Naive thymus-derived CD4-positive, alpha-beta T cell (primary cell): ENCODE data around the gene TSPAN18. TPM values are rescaled to one million over a fixed set of nuclear protein-coding genes. Genes with fewer than 3 reads are reported as not detected.

ENCODE experiments used
- ATAC-seq: fragments of 150-1000 bp; cut with Tn5 transposase; 2 replicates; pipeline ENCODE4 v1.10.0; 2021; ENCODE audit warnings: mild to moderate bottlenecking, moderate library complexity
- CTCF ChIA-PET: fragments of 350-600 bp; sonication (Branson Sonifier 250); formaldehyde crosslinking; loops from one replicate; lab custom pipeline; 2021; ENCODE audit warnings: antibody characterized with exemption; lab: Charles Lee
- POLR2A ChIA-PET: fragments of 350-600 bp; sonication (Branson Sonifier 250); formaldehyde crosslinking; loops from one replicate; lab custom pipeline; 2021; ENCODE audit warnings: antibody characterized with exemption, inconsistent platforms; lab: Charles Lee
- DNase-seq, 9 donors: peaks; one replicate each; pipeline versions ENCODE4 v3.0.0 to v3.0.0-alpha.2; 2020 to 2022; ENCODE audit warnings: mixed read lengths in 1 of 9
- H3K27ac ChIP-seq: one replicate; pipeline ENCODE4 v1.7.0; 2013; ENCODE audit warnings: mild to moderate bottlenecking, low read depth, low read length, moderate library complexity
- H3K27me3 ChIP-seq, 2 donors: one replicate each; pipeline ENCODE4 v1.7.0; 2013; ENCODE audit warnings: low read length in 2 of 2, mild to moderate bottlenecking in 2 of 2, moderate library complexity in 2 of 2; ENCODE audit not compliant: control insufficient read depth in 2 of 2, insufficient read depth in 2 of 2
- H3K36me3 ChIP-seq, 3 experiments: 1 replicate in 2 of 3; 2 replicates in 1 of 3; pipeline ENCODE4 v1.7.0; 2013; ENCODE audit warnings: low read length in 3 of 3, mild to moderate bottlenecking in 3 of 3, moderate library complexity in 1 of 3; ENCODE audit not compliant: insufficient read depth in 3 of 3, control insufficient read depth in 2 of 3
- H3K4me1 ChIP-seq, 2 donors: one replicate each; pipeline ENCODE4 v1.7.0; 2013; ENCODE audit warnings: low read length in 2 of 2, mild to moderate bottlenecking in 2 of 2, moderate library complexity in 1 of 2; ENCODE audit not compliant: control insufficient read depth in 2 of 2, insufficient read depth in 2 of 2
- H3K4me3 ChIP-seq: 2 replicates; pipeline ENCODE4 v1.7.0; 2013; ENCODE audit warnings: mild to moderate bottlenecking, low read length
- H3K9me3 ChIP-seq, 3 experiments: 1 replicate in 2 of 3; 2 replicates in 1 of 3; pipeline ENCODE4 v1.7.0; 2013; ENCODE audit warnings: low read length in 3 of 3; ENCODE audit not compliant: control insufficient read depth in 2 of 3
- H3K27ac Mint-ChIP-seq, 9 donors: one replicate each; pipeline ENCODE4 v1.8.0; 2020 to 2022; ENCODE audit warnings: mixed read lengths in 9 of 9, mild to moderate bottlenecking in 8 of 9, moderate library complexity in 5 of 9, inconsistent platforms in 2 of 9
- H3K27me3 Mint-ChIP-seq, 5 donors: one replicate each; pipeline ENCODE4 v1.8.0; 2021 to 2022; ENCODE audit warnings: mixed read lengths in 5 of 5, mild to moderate bottlenecking in 1 of 5
- H3K36me3 Mint-ChIP-seq, 5 donors: one replicate each; pipeline ENCODE4 v1.8.0; 2020 to 2022; ENCODE audit warnings: mixed read lengths in 5 of 5, mild to moderate bottlenecking in 3 of 5, inconsistent platforms in 1 of 5
- H3K4me1 Mint-ChIP-seq, 7 donors: one replicate each; pipeline ENCODE4 v1.8.0; 2020 to 2022; ENCODE audit warnings: mixed read lengths in 7 of 7, mild to moderate bottlenecking in 3 of 7, inconsistent platforms in 1 of 7
- H3K4me3 Mint-ChIP-seq, 10 donors: one replicate each; pipeline ENCODE4 v1.8.0; 2020 to 2022; ENCODE audit warnings: mild to moderate bottlenecking in 10 of 10, mixed read lengths in 10 of 10, moderate library complexity in 6 of 10, inconsistent platforms in 2 of 10
- H3K9me3 Mint-ChIP-seq, 11 donors: one replicate each; pipeline ENCODE4 v1.8.0; 2020 to 2022; ENCODE audit warnings: mixed read lengths in 11 of 11, mild to moderate bottlenecking in 4 of 11, inconsistent platforms in 1 of 11, moderate library complexity in 1 of 11
- intact Hi-C, 2 donors: fragments of 100-400 bp; cut with micrococcal nuclease; formaldehyde crosslinking; loops; one replicate each; pipeline ENCODE4 v1.15.1; 2023
- polyA plus RNA-seq, 2 donors: library from polyadenylated mRNA; unstranded; fragments of 300-500 nt; fragmentation: Illumina TruSeq; gene quantifications; one replicate each; pipeline ENCODE4 v1.2.3, GENCODE V29; 2021
- total RNA-seq, 6 experiments: library from RNA in 5 of 6; stranded (reverse) in 5 of 6; gene quantifications; 1 replicate in 5 of 6; 2 replicates in 1 of 6; pipeline ENCODE4 v1.2.3 and lab custom pipeline; 2021 to 2026

TSPAN18 gene
- total and polyA plus RNA-seq, 7 experiments from 2014 or later: 8.8 to 57.0 (median 21.7) TPM

DNA sequence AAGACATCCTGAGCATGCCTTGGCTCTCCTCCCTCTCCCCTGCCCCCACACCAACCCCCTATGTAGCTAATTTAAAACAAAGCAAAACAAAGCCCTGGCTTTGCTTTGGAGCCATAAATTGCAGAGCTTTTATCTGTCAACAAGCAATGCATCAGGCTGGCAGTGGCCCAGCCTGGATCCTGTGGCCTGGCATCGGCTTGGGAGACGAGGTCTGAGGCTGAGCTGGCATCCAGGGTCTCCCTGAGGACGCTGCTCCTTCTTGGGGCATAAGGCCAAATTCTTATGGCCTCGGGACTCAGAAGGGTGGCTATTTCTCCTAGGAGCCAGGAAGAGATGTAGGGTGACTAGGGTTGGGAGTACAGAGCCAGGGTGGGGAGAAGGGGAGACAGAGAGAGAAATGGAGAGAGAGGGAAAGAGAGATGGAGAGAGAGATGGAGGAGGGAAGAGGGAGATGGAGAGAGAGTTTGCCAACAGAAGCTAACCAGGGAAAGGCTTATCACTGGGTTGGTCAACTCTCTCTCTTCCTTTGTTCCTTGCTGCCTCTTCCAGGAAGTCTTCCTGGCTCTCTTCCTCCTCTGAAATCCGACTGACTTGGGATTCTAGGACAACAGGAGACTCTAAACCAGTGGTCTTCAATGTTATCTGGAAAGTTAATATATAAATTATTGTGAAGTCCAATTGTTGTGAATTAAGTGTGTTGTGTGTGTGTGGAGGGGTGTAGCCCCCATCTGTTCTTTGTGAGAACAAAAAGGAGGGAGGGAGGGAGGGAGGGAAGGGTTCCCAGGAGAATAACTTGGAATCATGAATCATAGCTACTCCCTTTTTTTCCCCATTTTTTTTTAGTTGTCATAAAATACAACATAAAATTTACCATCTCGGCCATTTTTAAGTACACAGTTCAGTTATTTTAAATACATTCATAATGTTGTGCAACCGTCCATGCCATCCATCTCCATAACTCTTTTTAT, 29.1 kb downstream of the TSPAN18 start:
- intact Hi-C loops: no loop called here
- CTCF ChIA-PET: interaction anchor here (0.9 to 1.0 kb wide), 2 partner anchors 9 to 102 kb away, joined by 3 read pairs; no protein-coding TSS in a partner anchor
- Mint-ChIP-seq H3K36me3 (peaks cover 2 to 47% (median 39%) of the 10 kb centered on the region in 5 donors), H3K27ac (no peak overlapping the region), H3K9me3 (peaks cover 0 to 17% (median 6%) of the 10 kb centered on the region in 11 donors), H3K4me3 (no peak overlapping the region), H3K4me1 (peaks cover 6 to 42% (median 37%) of the 10 kb centered on the region in 7 donors), H3K27me3 (peaks cover 0 to 6% (median 0%) of the 10 kb centered on the region in 5 donors)
- POLR2A ChIA-PET: no interaction called here
- no peak overlapping the region for H3K27ac ChIP-seq
- no peaks in the 10 kb centered on the region for H3K4me1 ChIP-seq
- H3K4me3 ChIP-seq: no peak overlapping the region
- DNase-seq (no peak), ATAC-seq (no peak)
- no peaks in the 10 kb centered on the region for H3K9me3 ChIP-seq
- H3K27me3 ChIP-seq: no peaks in the 10 kb centered on the region
- no peaks in the 10 kb centered on the region for H3K36me3 ChIP-seq

DNA sequence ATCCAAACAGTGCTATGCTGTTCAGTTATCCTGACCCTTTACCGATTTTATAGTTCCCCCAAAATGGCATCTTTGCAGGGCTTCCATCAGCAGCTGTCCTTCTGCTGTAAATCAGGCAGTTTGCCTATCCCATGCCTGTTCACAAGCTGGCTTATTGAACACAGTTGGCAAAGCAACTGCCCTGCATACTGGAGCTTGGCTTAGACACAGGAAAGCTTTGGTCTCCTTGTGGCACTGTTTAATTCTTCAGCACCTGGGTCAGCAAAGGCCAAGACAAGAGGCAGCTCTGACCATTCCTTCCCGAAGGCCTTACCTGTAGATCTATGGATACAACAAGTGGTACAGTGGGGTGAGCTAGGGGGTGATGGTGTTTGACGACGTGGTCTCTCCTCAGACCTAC, 32.2 kb downstream of the TSPAN18 start:
- no peak overlapping the region for H3K27ac Mint-ChIP-seq
- no peak for ATAC-seq
- ChIA-PET CTCF (interaction anchor here (0.6 to 1.3 kb wide), 2 partner anchors 12 to 14 kb away, joined by 3 to 4 read pairs; no protein-coding TSS in a partner anchor), POLR2A (no interaction called here)
- Histone ChIP-seq H3K27ac (no peak overlapping the region), H3K4me1 (no peaks in the 10 kb centered on the region), H3K27me3 (no peaks in the 10 kb centered on the region), H3K36me3 (peaks cover 0 to 2% (median 0%) of the 10 kb centered on the region in 3 experiments), H3K9me3 (no peaks in the 10 kb centered on the region), H3K4me3 (no peak overlapping the region)
- intact Hi-C loops: loop anchor here in 1 of 2 donors (2.0 kb wide), 1 partner anchor 16 kb away; no protein-coding TSS in a partner anchor
- peaks cover 2 to 35% (median 29%) of the 10 kb centered on the region in 7 donors for H3K4me1 Mint-ChIP-seq
- DNase-seq: no peak
- no peak overlapping the region for H3K4me3 Mint-ChIP-seq
- H3K27me3 Mint-ChIP-seq: peaks cover 0 to 3% (median 0%) of the 10 kb centered on the region in 5 donors
- H3K9me3 Mint-ChIP-seq: peaks cover 0 to 17% (median 3%) of the 10 kb centered on the region in 11 donors
- peaks cover 4 to 36% (median 28%) of the 10 kb centered on the region in 5 donors for H3K36me3 Mint-ChIP-seq

DNA sequence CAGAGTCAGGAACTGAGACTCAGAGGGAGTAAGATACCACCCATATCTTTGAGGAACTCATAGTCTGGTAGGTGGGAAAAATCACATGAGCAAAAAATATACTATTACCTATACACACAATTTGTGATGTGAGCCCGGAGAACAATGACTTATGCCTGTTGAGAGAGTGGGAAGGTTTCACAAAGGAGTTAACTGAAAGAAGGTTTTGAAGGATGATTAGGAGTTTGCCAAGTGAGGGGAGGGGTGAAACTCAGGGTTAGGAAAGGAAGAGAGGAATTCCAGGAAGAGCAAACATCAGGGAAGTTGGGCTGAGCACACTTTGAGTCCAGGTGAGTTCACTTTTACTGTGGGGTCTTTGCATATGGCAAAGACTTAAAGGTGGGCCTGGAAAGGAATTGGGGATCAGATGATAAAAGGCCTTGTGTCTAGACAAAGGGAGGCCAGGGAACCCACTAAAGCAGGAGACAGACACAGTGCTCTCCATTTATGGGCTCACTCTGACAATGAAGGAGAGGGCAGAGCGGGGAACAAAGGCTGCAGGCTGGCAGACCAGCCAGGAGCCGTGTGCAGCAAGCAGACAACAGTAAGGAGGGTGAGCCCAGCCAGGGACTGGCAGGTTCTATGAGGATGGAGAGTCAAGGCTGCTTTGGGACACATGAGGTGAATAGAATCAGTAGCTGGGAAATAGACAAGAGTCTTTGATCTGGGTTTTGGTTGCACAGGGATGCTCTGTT, 33.1 kb downstream of the TSPAN18 start:
- Mint-ChIP-seq H3K4me1 (peaks cover 2 to 28% (median 23%) of the 10 kb centered on the region in 7 donors), H3K9me3 (peaks cover 0 to 17% (median 3%) of the 10 kb centered on the region in 11 donors), H3K27me3 (peaks cover 0 to 3% (median 0%) of the 10 kb centered on the region in 5 donors), H3K27ac (peak overlapping the region in 1 of 9 donors; percentile 5), H3K36me3 (peaks cover 5 to 43% (median 28%) of the 10 kb centered on the region in 5 donors), H3K4me3 (peak overlapping the region in 1 of 10 donors; percentile 10)
- ChIA-PET POLR2A (no interaction called here), CTCF (interaction anchor here (1.3 kb wide), 1 partner anchor 13 kb away, joined by 4 read pairs; no protein-coding TSS in a partner anchor)
- Histone ChIP-seq H3K4me1 (no peaks in the 10 kb centered on the region), H3K27ac (no peak overlapping the region), H3K27me3 (no peaks in the 10 kb centered on the region), H3K36me3 (peaks cover 0 to 11% (median 0%) of the 10 kb centered on the region in 3 experiments), H3K9me3 (no peaks in the 10 kb centered on the region), H3K4me3 (no peak overlapping the region)
- intact Hi-C loops: loop anchor here in 1 of 2 donors (2.0 kb wide), 1 partner anchor 15 kb away; no protein-coding TSS in a partner anchor
- no peak for ATAC-seq
- no peak for DNase-seq

GRCh38 chr11:44760477-44760872, 33.7 kb downstream of the TSPAN18 start:
- no peaks in the 10 kb centered on the region for H3K27me3 ChIP-seq
- ChIA-PET CTCF (no interaction called here), POLR2A (no interaction called here)
- H3K27ac ChIP-seq: no peak overlapping the region
- H3K4me3 ChIP-seq: no peak overlapping the region
- peaks cover 0 to 17% (median 0%) of the 10 kb centered on the region in 3 experiments for H3K36me3 ChIP-seq
- H3K4me1 ChIP-seq: no peaks in the 10 kb centered on the region
- H3K4me1 Mint-ChIP-seq: peaks cover 2 to 28% (median 23%) of the 10 kb centered on the region in 7 donors
- peaks cover 0 to 17% (median 3%) of the 10 kb centered on the region in 11 donors for H3K9me3 Mint-ChIP-seq
- intact Hi-C loops: no loop called here
- H3K9me3 ChIP-seq: no peaks in the 10 kb centered on the region
- peak overlapping the region in 1 of 10 donors; percentile 10 for H3K4me3 Mint-ChIP-seq
- H3K36me3 Mint-ChIP-seq: peaks cover 6 to 49% (median 32%) of the 10 kb centered on the region in 5 donors
- DNase-seq (no peak), ATAC-seq (no peak)
- H3K27ac Mint-ChIP-seq: peak overlapping the region in 1 of 9 donors; percentile 5
- peaks cover 0 to 3% (median 0%) of the 10 kb centered on the region in 5 donors for H3K27me3 Mint-ChIP-seq

GRCh38 chr11:44760917-44761550, 34.3 kb downstream of the TSPAN18 start:
- peaks cover 11 to 54% (median 37%) of the 10 kb centered on the region in 5 donors for H3K36me3 Mint-ChIP-seq
- H3K27ac Mint-ChIP-seq: no peak overlapping the region
- Histone ChIP-seq H3K36me3 (peaks cover 0 to 22% (median 0%) of the 10 kb centered on the region in 3 experiments), H3K4me1 (no peaks in the 10 kb centered on the region), H3K27me3 (no peaks in the 10 kb centered on the region), H3K9me3 (no peaks in the 10 kb centered on the region), H3K4me3 (no peak overlapping the region), H3K27ac (no peak overlapping the region)
- H3K4me3 Mint-ChIP-seq: no peak overlapping the region
- peaks cover 0 to 17% (median 3%) of the 10 kb centered on the region in 11 donors for H3K9me3 Mint-ChIP-seq
- DNase-seq: no peak
- H3K4me1 Mint-ChIP-seq: peaks cover 2 to 28% (median 23%) of the 10 kb centered on the region in 7 donors
- POLR2A ChIA-PET: no interaction called here
- CTCF ChIA-PET: interaction anchor here (0.5 to 1.3 kb wide), 2 partner anchors 15 to 29 kb away, joined by 3 to 4 read pairs; no protein-coding TSS in a partner anchor
- peaks cover 0 to 3% (median 0%) of the 10 kb centered on the region in 5 donors for H3K27me3 Mint-ChIP-seq
- no peak for ATAC-seq
- intact Hi-C loops: no loop called here
